ENCODE measurements around the gene AFDN. TPM values are rescaled to one million over a fixed set of nuclear protein-coding genes. Genes with fewer than 3 reads are reported as not detected.

The AFDN gene
- total RNA-seq, 1 donor from 2014 or later, result 162 TPM

- TF ChIP-seq CTCF (IDR thresholded peaks at IDR 0.05), result no peak
- TF ChIP-seq POLR2A (IDR thresholded peaks at IDR 0.05), result no peak
- no peak for TF ChIP-seq POLR2AphosphoS5 (IDR thresholded peaks at IDR 0.05; ENCODE audit: insufficient read depth in 1 of 2, low read depth in 1 of 2)
- no peak for DNase-seq (ENCODE audit: extremely low spot score in 2 of 2)
- intact Hi-C loops (cut with DNase I), result no loop called here
- Histone ChIP-seq H3K4me1 (no peaks in the 10 kb centered on the region), H3K36me3 (no peaks in the 10 kb centered on the region), H3K9me3 (no peaks in the 10 kb centered on the region), H3K27ac (no peak overlapping the region), H3K4me3 (no peak overlapping the region), H3K27me3 (no peaks in the 10 kb centered on the region)
Observed at GRCh38 chr6:167988154-167988495, 161.4 kb downstream of the AFDN start.

- intact Hi-C loops (cut with DNase I), result no loop called here
- H3K4me3 ChIP-seq, result no peak overlapping the region
- peak in 1 of 2 donors; percentile 75 for DNase-seq (ENCODE audit: extremely low spot score in 2 of 2)
- H3K9me3 ChIP-seq, result no peaks in the 10 kb centered on the region
- no peak overlapping the region for H3K27ac ChIP-seq
- no peaks in the 10 kb centered on the region for H3K27me3 ChIP-seq
- TF ChIP-seq CTCF (IDR thresholded peaks at IDR 0.05), result no peak
- no peak for TF ChIP-seq POLR2AphosphoS5 (IDR thresholded peaks at IDR 0.05; ENCODE audit: insufficient read depth in 1 of 2, low read depth in 1 of 2)
- TF ChIP-seq POLR2A (IDR thresholded peaks at IDR 0.05), result no peak
- no peaks in the 10 kb centered on the region for H3K4me1 ChIP-seq
- H3K36me3 ChIP-seq, result no peaks in the 10 kb centered on the region
Observed at GRCh38 chr6:167988945-167989841, 162.5 kb downstream of the AFDN start.

GRCh38 chr6:167990016-167990945 is 163.6 kb downstream of the AFDN start:
- TF ChIP-seq POLR2A (IDR thresholded peaks at IDR 0.05) (no peak), POLR2AphosphoS5 (IDR thresholded peaks at IDR 0.05; ENCODE audit: insufficient read depth in 1 of 2, low read depth in 1 of 2) (no peak), CTCF (IDR thresholded peaks at IDR 0.05) (no peak)
- intact Hi-C loops (cut with DNase I), result no loop called here
- no peak overlapping the region for H3K4me3 ChIP-seq

GRCh38 chr6:167993169-167993568 is 166.5 kb downstream of the AFDN start:
- Histone ChIP-seq H3K4me1 (no peaks in the 10 kb centered on the region), H3K9me3 (no peaks in the 10 kb centered on the region), H3K27ac (no peak overlapping the region), H3K4me3 (no peak overlapping the region), H3K27me3 (no peaks in the 10 kb centered on the region), H3K36me3 (no peaks in the 10 kb centered on the region)
- TF ChIP-seq POLR2AphosphoS5 (IDR thresholded peaks at IDR 0.05; ENCODE audit: insufficient read depth in 1 of 2, low read depth in 1 of 2), result peak in 1 of 2 donors; percentile 82
- no peak for TF ChIP-seq POLR2A (IDR thresholded peaks at IDR 0.05)
- peak in 1 of 2 donors; percentile 84 for DNase-seq (ENCODE audit: extremely low spot score in 2 of 2)
- intact Hi-C loops (cut with DNase I), result no loop called here

More at GRCh38 chr6:167990016-167990945, 163.6 kb downstream of the AFDN start:
- peak in 1 of 2 donors; percentile 27 for DNase-seq (ENCODE audit: extremely low spot score in 2 of 2)
- no peaks in the 10 kb centered on the region for H3K4me1 ChIP-seq
- no peaks in the 10 kb centered on the region for H3K9me3 ChIP-seq
- H3K27me3 ChIP-seq, result no peaks in the 10 kb centered on the region
- no peak overlapping the region for H3K27ac ChIP-seq
- no peaks in the 10 kb centered on the region for H3K36me3 ChIP-seq

GRCh38 chr6:167993831-167994230 is 167.1 kb downstream of the AFDN start:
- H3K4me1 ChIP-seq, result no peaks in the 10 kb centered on the region
- no peaks in the 10 kb centered on the region for H3K9me3 ChIP-seq
- intact Hi-C loops (cut with DNase I), result no loop called here
- peak in 1 of 2 donors; percentile 58 for DNase-seq (ENCODE audit: extremely low spot score in 2 of 2)
- TF ChIP-seq POLR2AphosphoS5 (IDR thresholded peaks at IDR 0.05; ENCODE audit: insufficient read depth in 1 of 2, low read depth in 1 of 2) (no peak), CTCF (IDR thresholded peaks at IDR 0.05) (no peak), POLR2A (IDR thresholded peaks at IDR 0.05) (no peak)
- no peaks in the 10 kb centered on the region for H3K36me3 ChIP-seq
- H3K27me3 ChIP-seq, result no peaks in the 10 kb centered on the region
- H3K27ac ChIP-seq, result no peak overlapping the region
- no peak overlapping the region for H3K4me3 ChIP-seq

All from vagina (tissue), 2 donors.